Sigmoid colon (tissue), 4 donors: ENCODE measurements around the gene MOB4.

Experiments
- CTCF ChIP-seq, 4 experiments: fragments of 450-650 bp in 3 of 4; fragments of 200-600 bp in 1 of 4; IDR thresholded peaks; one replicate each; pipeline ENCODE4 v1.5.1; 2016 to 2019; ENCODE audit warnings: antibody characterized with exemption in 4 of 4, mild to moderate bottlenecking in 3 of 4, moderate library complexity in 2 of 4
- EP300 ChIP-seq, 4 donors: sonication (generic); formaldehyde crosslinking; IDR thresholded peaks; one replicate each; pipeline ENCODE4 v1.6.1; 2017; ENCODE audit warnings: antibody characterized with exemption in 4 of 4
- POLR2A ChIP-seq, 2 donors: fragments of 450-650 bp; IDR thresholded peaks; one replicate each; pipeline ENCODE4 v1.6.1; 2016; ENCODE audit warnings: antibody characterized with exemption in 2 of 2, mild to moderate bottlenecking in 2 of 2, moderate library complexity in 2 of 2
- POLR2AphosphoS5 ChIP-seq, 4 donors: sonication (generic); formaldehyde crosslinking; IDR thresholded peaks; one replicate each; pipeline ENCODE4 v1.6.1; 2017; ENCODE audit warnings: antibody characterized with exemption in 4 of 4

DNA sequence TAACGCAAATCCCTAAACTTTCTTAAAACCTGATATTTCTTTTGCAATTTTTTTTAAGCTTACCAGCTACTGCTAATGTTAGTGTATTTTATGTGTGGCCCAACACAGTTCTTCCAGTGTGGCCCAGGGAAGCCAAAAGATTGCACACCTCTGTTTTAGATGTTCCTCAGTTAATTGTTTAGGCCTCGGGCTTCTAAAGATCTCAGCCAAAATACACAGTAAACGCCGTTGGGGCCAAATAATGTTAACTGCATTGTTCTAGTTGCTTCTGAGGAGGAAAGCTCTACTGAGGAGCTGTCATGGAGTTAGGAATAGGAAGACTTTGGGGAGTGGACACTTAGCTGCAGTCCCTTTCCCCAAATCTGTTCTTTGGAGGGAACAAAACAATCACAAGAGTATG, 13.7 kb upstream of the MOB4 start:
- no peak for TF ChIP-seq CTCF (IDR thresholded peaks at IDR 0.05)
- TF ChIP-seq POLR2A (IDR thresholded peaks at IDR 0.05): no peak
- no peak for TF ChIP-seq EP300 (IDR thresholded peaks at IDR 0.05)
- TF ChIP-seq POLR2AphosphoS5 (IDR thresholded peaks at IDR 0.05): no peak
